Stimulated activated CD8-positive, alpha-beta memory T cell treated with anti-CD3 and anti-CD28 coated beads, Interleukin-7, amount 100 ng/mL, for 24 hours (primary cell): Measurements from ENCODE around the gene SLC9A3.
"Not testable (repeated sequence)": the region's sequence is repeated elsewhere in the genome, so short reads cannot be mapped to it uniquely, and the experiment has no call there.

Source experiments
- DNase-seq: peaks from one replicate; pipeline ENCODE4 v3.0.0-alpha.2; 2020; ENCODE audit warnings: low read depth

Gene SLC9A3

GRCh38 chr5:488744-489688, 35.2 kb downstream of the SLC9A3 start:
- no peak for DNase-seq

- no peak for DNase-seq
Observed at GRCh38 chr5:488241-488640, 36.0 kb downstream of the SLC9A3 start.

GRCh38 chr5:486597-486996, 37.7 kb downstream of the SLC9A3 start:
- DNase-seq, result not testable (repeated sequence)

- DNase-seq, result no peak
Observed at GRCh38 chr5:485946-486491, 38.2 kb downstream of the SLC9A3 start.

- no peak for DNase-seq
Observed at GRCh38 chr5:485113-485945, 38.9 kb downstream of the SLC9A3 start.

- DNase-seq, result no peak
Observed at GRCh38 chr5:484556-484955, 39.7 kb downstream of the SLC9A3 start.

GRCh38 chr5:483434-484140, 40.7 kb downstream of the SLC9A3 start:
- no peak for DNase-seq

GRCh38 chr5:483011-483410, 41.2 kb downstream of the SLC9A3 start:
- DNase-seq, result no peak

GRCh38 chr5:482506-482905, 41.7 kb downstream of the SLC9A3 start:
- DNase-seq, result no peak

GRCh38 chr5:482021-482420, 42.2 kb downstream of the SLC9A3 start:
- DNase-seq, result no peak

- no peak for DNase-seq
Observed at GRCh38 chr5:481347-481746, 42.9 kb downstream of the SLC9A3 start.

- no peak for DNase-seq
Observed at GRCh38 chr5:479566-480319, 44.5 kb downstream of the SLC9A3 start.

- no peak for DNase-seq
Observed at GRCh38 chr5:478982-479535, 45.2 kb downstream of the SLC9A3 start.

- DNase-seq, result no peak
Observed at GRCh38 chr5:478369-478981, 45.8 kb downstream of the SLC9A3 start.

GRCh38 chr5:477871-478270, 46.4 kb downstream of the SLC9A3 start:
- DNase-seq, result no peak

- DNase-seq, result no peak
Observed at GRCh38 chr5:477247-477646, 47.0 kb downstream of the SLC9A3 start.

GRCh38 chr5:476814-477175, 47.5 kb downstream of the SLC9A3 start:
- no peak for DNase-seq

GRCh38 chr5:476102-476813, 48.0 kb downstream of the SLC9A3 start:
- no peak for DNase-seq

- no peak for DNase-seq
Observed at GRCh38 chr5:475704-476101, 48.5 kb downstream of the SLC9A3 start.
